Loucy (cell line): Measurements from ENCODE around the gene CLCNKB.
A peak's percentile ranks its signal among the peaks of the same experiment; 100 is the strongest.

Experiments
- EZH2phosphoT487 ChIP-seq: fragments of 200-600 bp; IDR thresholded peaks from 2 replicates; pipeline ENCODE4 v1.6.1; 2018; ENCODE audit warnings: antibody characterized with exemption, mild to moderate bottlenecking, moderate library complexity, borderline replicate concordance
- TF ChIP-seq, protein P1 (sequence below): fragments of 200-600 bp; sonication (generic); conservative IDR thresholded peaks from 2 replicates; pipeline ENCODE4 v1.5.1; 2014; ENCODE audit warnings: mild to moderate bottlenecking, antibody characterized with exemption, low read length

DNA sequence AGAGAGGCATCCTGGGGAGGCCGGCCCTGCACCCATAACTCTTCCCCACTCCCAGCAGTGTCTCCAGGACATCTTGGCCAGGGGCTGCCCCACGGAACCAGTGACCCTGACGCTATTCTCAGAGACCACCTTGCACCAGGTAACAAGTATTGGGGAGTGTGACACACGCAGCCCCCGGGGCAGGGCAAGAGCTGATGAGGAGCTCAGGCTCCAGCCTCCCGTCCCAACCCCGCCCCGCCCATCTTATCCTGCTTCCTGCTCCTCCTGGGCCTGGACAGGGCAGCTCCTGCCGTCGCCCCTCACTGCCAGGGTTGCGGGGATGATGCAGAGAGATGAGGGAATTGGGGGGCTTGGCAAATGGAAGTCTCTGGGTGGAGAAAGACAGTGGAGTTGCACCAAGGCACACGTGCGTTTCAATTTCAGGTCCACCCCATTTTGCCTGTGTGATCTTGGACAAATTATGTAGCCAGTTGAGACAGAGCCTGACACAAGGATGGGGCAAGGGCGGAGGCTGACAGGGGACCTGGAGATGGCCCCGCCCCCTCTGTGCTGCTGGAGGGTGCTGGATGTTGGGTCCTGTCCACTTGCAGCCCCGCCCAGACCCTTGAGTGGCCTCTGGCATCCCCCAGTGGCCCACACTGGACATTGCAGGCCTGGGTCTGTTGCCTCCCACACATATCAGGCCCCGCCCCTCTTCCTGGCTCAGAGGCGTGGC is 11.0 kb upstream of the CLCNKB start:
- TF ChIP-seq, protein P1, sequence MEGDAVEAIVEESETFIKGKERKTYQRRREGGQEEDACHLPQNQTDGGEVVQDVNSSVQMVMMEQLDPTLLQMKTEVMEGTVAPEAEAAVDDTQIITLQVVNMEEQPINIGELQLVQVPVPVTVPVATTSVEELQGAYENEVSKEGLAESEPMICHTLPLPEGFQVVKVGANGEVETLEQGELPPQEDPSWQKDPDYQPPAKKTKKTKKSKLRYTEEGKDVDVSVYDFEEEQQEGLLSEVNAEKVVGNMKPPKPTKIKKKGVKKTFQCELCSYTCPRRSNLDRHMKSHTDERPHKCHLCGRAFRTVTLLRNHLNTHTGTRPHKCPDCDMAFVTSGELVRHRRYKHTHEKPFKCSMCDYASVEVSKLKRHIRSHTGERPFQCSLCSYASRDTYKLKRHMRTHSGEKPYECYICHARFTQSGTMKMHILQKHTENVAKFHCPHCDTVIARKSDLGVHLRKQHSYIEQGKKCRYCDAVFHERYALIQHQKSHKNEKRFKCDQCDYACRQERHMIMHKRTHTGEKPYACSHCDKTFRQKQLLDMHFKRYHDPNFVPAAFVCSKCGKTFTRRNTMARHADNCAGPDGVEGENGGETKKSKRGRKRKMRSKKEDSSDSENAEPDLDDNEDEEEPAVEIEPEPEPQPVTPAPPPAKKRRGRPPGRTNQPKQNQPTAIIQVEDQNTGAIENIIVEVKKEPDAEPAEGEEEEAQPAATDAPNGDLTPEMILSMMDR: peak; percentile 75
- no peak for TF ChIP-seq EZH2phosphoT487
